Prostate gland (tissue), 2 donors: Measurements from ENCODE around the gene SCRT2.

Experiments
- CTCF ChIP-seq, 4 experiments: fragments of 200-600 bp in 2 of 4; fragments of 450-650 bp in 2 of 4; sonication (generic) in 2 of 4; IDR thresholded peaks; 1 replicate in 3 of 4; 2 replicates in 1 of 4; pipeline ENCODE4 v1.5.1; 2016 to 2019; ENCODE audit warnings: antibody characterized with exemption in 4 of 4, mild to moderate bottlenecking in 2 of 4, moderate library complexity in 2 of 4
- POLR2AphosphoS5 ChIP-seq: sonication (generic); formaldehyde crosslinking; IDR thresholded peaks from one replicate; pipeline ENCODE4 v1.6.1; 2017; ENCODE audit warnings: antibody characterized with exemption

DNA sequence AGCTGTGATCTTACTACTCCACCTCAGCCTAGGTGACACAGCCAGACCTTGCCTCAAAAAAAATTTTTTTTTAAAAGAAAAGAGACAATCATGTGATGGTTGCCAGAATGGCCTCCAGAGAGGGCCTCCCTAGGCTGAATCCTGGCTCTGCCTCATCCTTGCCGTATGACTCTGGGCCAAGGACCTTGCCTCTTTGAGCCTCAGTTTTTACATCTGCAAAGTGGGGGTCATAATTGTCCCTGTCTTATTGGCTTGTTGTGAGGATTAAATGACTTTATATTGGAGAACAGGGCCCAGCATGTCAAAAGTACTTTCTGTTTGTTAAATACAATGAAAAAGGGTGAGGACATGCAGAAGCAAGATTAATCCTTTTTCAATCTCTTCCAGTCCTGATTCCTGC lies 37.0 kb downstream of the SCRT2 start:
- TF ChIP-seq POLR2AphosphoS5 (no peak), CTCF (IDR thresholded peaks at IDR 0.05) (no peak)
